Measurements from ENCODE around the gene GRIK3.

Gene GRIK3

DNA sequence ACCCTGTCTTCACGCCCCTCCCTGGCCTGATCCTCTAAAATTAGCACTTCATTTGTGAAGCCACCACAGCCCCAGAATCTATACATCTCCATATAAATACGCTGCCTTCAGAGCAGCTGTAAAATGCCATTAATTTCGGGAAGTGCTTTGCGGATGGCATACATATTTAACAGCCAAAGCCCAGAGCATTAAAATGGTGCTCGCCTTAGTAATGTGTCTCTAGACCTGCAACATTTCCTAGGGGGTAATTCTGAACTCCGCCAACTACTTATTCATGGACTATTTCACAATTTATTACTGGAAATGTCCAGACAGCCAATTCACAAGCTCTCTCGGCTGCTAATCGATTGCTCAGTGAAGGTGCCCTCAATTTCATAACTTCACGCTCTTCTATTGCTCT, 189.4 kb downstream of the GRIK3 start:
- Histone ChIP-seq H3K9ac (ENCODE audit: low read length in 5 of 5) (no peak overlapping the region), H3K27me3 (ENCODE audit: control insufficient read depth in 5 of 5, insufficient read depth in 4 of 5, low read length in 5 of 5) (peaks cover 4 to 48% (median 33%) of the 10 kb centered on the region in 5 donors), H3K36me3 (ENCODE audit: control insufficient read depth in 5 of 5, insufficient read depth in 5 of 5, low read length in 5 of 5) (no peaks in the 10 kb centered on the region), H3K9me3 (ENCODE audit: control insufficient read depth in 5 of 5, low read length in 5 of 5) (no peaks in the 10 kb centered on the region), H3K27ac (ENCODE audit: low read depth, low read length) (no peak overlapping the region), H3K4me1 (ENCODE audit: control insufficient read depth in 5 of 5, insufficient read depth in 5 of 5, low read length in 5 of 5) (no peaks in the 10 kb centered on the region), H3K4me3 (ENCODE audit: low read depth in 1 of 5, low read length in 5 of 5) (no peak overlapping the region)

DNA sequence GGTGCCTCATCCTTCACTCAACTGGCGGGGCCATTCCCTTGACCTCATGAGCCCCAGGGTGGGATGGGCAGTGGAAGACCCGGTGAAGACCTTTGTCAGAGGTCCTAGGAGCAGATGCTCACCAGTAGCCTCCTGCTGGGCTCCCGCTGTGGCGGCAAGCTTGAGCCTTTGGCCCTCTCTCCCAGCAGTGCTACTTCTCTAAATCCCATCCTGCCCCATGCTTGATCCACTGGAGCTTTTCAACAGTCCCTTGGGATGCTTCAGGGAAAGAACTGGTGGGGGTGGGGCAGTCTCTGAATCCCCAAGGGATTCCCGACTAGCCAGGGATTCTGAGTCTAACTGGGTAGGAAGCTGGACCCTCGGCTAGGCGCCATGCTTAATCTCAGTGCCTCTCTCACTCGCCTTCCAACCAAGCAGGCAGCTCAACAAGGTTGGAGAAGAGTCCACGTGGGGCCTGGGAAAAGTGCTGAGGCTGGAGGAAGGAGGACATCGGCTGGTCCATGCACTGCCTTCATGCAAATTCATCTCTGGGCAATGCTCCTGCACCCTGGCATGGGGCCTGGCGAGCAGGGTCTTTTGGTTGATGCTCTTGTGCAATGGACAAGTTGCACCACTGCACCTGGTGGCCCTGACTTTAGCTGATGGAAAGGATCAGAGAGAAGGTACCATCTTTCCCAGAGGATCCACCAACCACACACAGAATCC, 190.3 kb downstream of the GRIK3 start:
- no peak overlapping the region for H3K27ac ChIP-seq (ENCODE audit: low read depth, low read length)
- no peaks in the 10 kb centered on the region for H3K4me1 ChIP-seq (ENCODE audit: control insufficient read depth in 5 of 5, insufficient read depth in 5 of 5, low read length in 5 of 5)
- H3K36me3 ChIP-seq (ENCODE audit: control insufficient read depth in 5 of 5, insufficient read depth in 5 of 5, low read length in 5 of 5): no peaks in the 10 kb centered on the region
- no peak overlapping the region for H3K9ac ChIP-seq (ENCODE audit: low read length in 5 of 5)
- peaks cover 4 to 44% (median 30%) of the 10 kb centered on the region in 5 donors for H3K27me3 ChIP-seq (ENCODE audit: control insufficient read depth in 5 of 5, insufficient read depth in 4 of 5, low read length in 5 of 5)
- no peak overlapping the region for H3K4me3 ChIP-seq (ENCODE audit: low read depth in 1 of 5, low read length in 5 of 5)
- H3K9me3 ChIP-seq (ENCODE audit: control insufficient read depth in 5 of 5, low read length in 5 of 5): no peaks in the 10 kb centered on the region

DNA sequence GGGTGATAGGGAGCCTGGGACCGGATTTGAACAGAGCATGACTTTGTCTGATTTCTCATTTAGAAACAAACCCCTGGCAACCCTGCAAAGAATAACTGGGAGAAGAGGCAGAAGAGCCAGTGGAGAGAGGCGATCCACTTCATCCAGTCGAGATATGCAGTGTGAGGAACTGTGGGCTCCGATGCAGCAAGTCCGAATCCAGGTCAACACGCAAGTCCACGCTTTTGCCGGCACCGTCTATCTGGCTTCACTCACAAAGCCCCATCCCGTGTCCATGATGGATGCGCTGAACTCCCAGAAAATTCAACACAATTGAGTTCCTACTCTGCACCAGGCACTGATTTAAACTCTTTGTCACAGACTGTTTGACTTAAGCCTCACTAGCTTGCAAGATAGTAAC, 191.3 kb downstream of the GRIK3 start:
- no peak overlapping the region for H3K27ac ChIP-seq (ENCODE audit: low read depth, low read length)
- no peaks in the 10 kb centered on the region for H3K36me3 ChIP-seq (ENCODE audit: control insufficient read depth in 5 of 5, insufficient read depth in 5 of 5, low read length in 5 of 5)
- H3K9me3 ChIP-seq (ENCODE audit: control insufficient read depth in 5 of 5, low read length in 5 of 5): no peaks in the 10 kb centered on the region
- H3K4me3 ChIP-seq (ENCODE audit: low read depth in 1 of 5, low read length in 5 of 5): no peak overlapping the region
- no peaks in the 10 kb centered on the region for H3K4me1 ChIP-seq (ENCODE audit: control insufficient read depth in 5 of 5, insufficient read depth in 5 of 5, low read length in 5 of 5)
- H3K9ac ChIP-seq (ENCODE audit: low read length in 5 of 5): no peak overlapping the region
- H3K27me3 ChIP-seq (ENCODE audit: control insufficient read depth in 5 of 5, insufficient read depth in 4 of 5, low read length in 5 of 5): peaks cover 6 to 50% (median 35%) of the 10 kb centered on the region in 5 donors

DNA sequence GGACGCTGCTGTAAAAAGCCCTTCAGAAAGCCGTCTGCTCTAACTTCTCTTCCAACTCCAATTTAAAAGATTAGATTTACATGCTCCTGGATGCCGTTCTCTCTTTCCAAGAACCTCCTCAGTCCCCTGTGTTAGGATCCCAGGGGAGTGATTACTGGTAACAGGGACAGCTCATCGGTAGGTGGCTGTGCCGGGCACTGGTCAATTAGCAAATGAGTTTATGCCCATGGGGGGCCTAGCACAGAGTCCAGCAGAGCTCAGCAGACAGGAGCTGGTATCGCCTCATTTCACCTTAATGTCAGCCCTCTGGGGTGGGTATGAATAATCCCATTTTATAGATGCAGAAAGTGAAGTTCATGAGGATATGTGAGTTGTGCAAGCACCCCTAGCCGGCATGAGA, 191.9 kb downstream of the GRIK3 start:
- Histone ChIP-seq H3K9ac (ENCODE audit: low read length in 5 of 5) (no peak overlapping the region), H3K27me3 (ENCODE audit: control insufficient read depth in 5 of 5, insufficient read depth in 4 of 5, low read length in 5 of 5) (peaks cover 6 to 52% (median 35%) of the 10 kb centered on the region in 5 donors), H3K9me3 (ENCODE audit: control insufficient read depth in 5 of 5, low read length in 5 of 5) (no peaks in the 10 kb centered on the region), H3K36me3 (ENCODE audit: control insufficient read depth in 5 of 5, insufficient read depth in 5 of 5, low read length in 5 of 5) (no peaks in the 10 kb centered on the region), H3K4me1 (ENCODE audit: control insufficient read depth in 5 of 5, insufficient read depth in 5 of 5, low read length in 5 of 5) (no peaks in the 10 kb centered on the region), H3K27ac (ENCODE audit: low read depth, low read length) (no peak overlapping the region), H3K4me3 (ENCODE audit: low read depth in 1 of 5, low read length in 5 of 5) (no peak overlapping the region)

DNA sequence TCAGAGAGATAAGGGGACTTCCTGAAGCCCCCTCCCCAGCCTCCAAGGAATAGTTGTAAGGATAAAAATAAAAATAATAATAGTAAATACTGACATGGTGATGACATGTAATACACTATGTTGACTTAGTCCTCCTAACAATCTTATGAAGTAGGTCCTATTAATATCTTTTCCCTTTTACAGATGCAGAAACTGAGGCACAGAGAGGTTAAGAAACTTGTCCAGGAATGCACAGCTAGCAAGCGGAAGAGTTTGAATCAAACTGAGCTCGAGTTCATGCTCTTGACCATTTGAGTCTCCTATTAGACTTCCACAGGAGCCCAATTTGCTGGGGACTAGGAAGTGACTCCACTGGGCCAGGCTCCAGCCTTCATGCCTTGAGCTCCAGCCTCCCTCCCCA, 194.8 kb downstream of the GRIK3 start:
- no peak overlapping the region for H3K4me3 ChIP-seq (ENCODE audit: low read depth in 1 of 5, low read length in 5 of 5)
- H3K9ac ChIP-seq (ENCODE audit: low read length in 5 of 5): no peak overlapping the region
- H3K27me3 ChIP-seq (ENCODE audit: control insufficient read depth in 5 of 5, insufficient read depth in 4 of 5, low read length in 5 of 5): peaks cover 2 to 58% (median 47%) of the 10 kb centered on the region in 5 donors
- no peak overlapping the region for H3K27ac ChIP-seq (ENCODE audit: low read depth, low read length)
- no peaks in the 10 kb centered on the region for H3K4me1 ChIP-seq (ENCODE audit: control insufficient read depth in 5 of 5, insufficient read depth in 5 of 5, low read length in 5 of 5)
- H3K9me3 ChIP-seq (ENCODE audit: control insufficient read depth in 5 of 5, low read length in 5 of 5): no peaks in the 10 kb centered on the region
- H3K36me3 ChIP-seq (ENCODE audit: control insufficient read depth in 5 of 5, insufficient read depth in 5 of 5, low read length in 5 of 5): no peaks in the 10 kb centered on the region

DNA sequence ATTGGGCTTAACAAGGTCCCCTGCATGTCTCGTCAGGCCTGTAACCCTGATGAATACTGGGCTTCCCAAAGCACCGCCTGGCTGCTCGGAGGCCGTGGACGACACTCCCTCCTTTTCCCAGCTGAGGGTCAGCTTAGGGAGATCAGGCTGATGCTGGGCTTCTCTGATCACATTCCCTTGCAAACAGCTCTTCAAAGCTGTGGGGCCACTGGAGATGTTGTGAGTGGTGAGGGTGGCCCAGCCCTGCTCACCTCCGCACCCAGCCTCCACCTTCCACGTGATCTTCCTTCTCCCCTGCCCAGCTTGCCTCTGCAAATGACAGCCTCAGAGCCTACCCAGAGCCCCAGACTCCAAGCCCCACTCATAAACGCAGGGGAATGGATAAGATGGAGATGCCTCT, 195.4 kb downstream of the GRIK3 start:
- no peaks in the 10 kb centered on the region for H3K4me1 ChIP-seq (ENCODE audit: control insufficient read depth in 5 of 5, insufficient read depth in 5 of 5, low read length in 5 of 5)
- peaks cover 2 to 54% (median 44%) of the 10 kb centered on the region in 5 donors for H3K27me3 ChIP-seq (ENCODE audit: control insufficient read depth in 5 of 5, insufficient read depth in 4 of 5, low read length in 5 of 5)
- no peak overlapping the region for H3K4me3 ChIP-seq (ENCODE audit: low read depth in 1 of 5, low read length in 5 of 5)
- no peaks in the 10 kb centered on the region for H3K9me3 ChIP-seq (ENCODE audit: control insufficient read depth in 5 of 5, low read length in 5 of 5)
- no peaks in the 10 kb centered on the region for H3K36me3 ChIP-seq (ENCODE audit: control insufficient read depth in 5 of 5, insufficient read depth in 5 of 5, low read length in 5 of 5)
- no peak overlapping the region for H3K9ac ChIP-seq (ENCODE audit: low read length in 5 of 5)
- H3K27ac ChIP-seq (ENCODE audit: low read depth, low read length): no peak overlapping the region

DNA sequence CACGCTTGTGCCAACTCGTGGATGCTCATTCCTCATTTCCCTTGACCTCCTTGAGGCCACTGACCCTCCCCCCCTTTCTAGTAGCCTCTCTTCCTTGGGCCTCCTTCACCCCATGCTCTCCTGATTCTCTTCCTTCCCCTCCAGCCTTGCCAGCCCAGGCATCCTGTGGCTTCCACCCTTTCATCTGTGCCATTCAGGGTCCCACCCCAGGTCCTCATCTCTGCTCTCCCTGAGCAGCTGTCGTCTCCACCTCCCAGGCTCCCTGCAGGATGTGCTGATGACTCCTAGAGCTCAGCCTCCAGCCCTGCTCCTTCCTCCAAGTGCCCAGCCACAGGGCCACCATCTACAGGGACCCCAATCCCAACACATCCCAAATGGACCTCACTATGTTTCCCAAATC, 197.4 kb downstream of the GRIK3 start:
- H3K27ac ChIP-seq (ENCODE audit: low read depth, low read length): no peak overlapping the region
- no peak overlapping the region for H3K4me3 ChIP-seq (ENCODE audit: low read depth in 1 of 5, low read length in 5 of 5)
- H3K9ac ChIP-seq (ENCODE audit: low read length in 5 of 5): no peak overlapping the region
- H3K9me3 ChIP-seq (ENCODE audit: control insufficient read depth in 5 of 5, low read length in 5 of 5): no peaks in the 10 kb centered on the region
- H3K27me3 ChIP-seq (ENCODE audit: control insufficient read depth in 5 of 5, insufficient read depth in 4 of 5, low read length in 5 of 5): peaks cover 2 to 57% (median 49%) of the 10 kb centered on the region in 5 donors
- no peaks in the 10 kb centered on the region for H3K4me1 ChIP-seq (ENCODE audit: control insufficient read depth in 5 of 5, insufficient read depth in 5 of 5, low read length in 5 of 5)
- H3K36me3 ChIP-seq (ENCODE audit: control insufficient read depth in 5 of 5, insufficient read depth in 5 of 5, low read length in 5 of 5): no peaks in the 10 kb centered on the region

DNA sequence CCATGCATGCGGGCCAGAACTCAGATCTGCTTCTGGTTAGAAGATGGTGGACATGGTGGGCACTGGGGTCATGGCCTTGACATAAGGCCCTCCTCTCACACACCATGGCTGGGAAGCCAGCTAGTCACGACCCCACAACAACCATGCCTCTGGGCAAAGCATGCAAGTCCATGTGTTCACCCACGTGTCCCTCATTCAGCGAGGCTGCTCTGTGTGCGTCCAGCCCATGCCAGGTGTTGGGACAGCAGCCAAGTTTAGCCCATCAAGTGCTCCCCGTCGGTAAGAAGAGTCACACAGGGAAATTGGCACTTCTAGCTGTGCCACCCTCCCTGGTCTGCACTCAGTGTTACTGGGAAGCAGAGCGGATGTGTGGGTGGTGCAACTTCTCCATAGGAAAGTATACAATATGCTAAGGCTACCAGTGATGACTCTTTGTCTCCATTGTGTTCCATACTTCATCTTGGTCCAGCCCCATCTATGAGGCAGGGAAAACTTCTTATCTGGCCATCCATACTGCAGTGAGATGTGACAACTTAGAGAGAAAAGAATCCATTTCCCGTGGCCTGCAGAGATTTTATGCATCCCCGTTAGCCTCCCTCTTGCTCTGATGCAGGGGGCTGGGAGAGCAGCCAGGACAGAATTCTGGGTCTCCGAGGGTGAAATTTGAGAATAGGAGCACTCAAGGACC, 198.0 kb downstream of the GRIK3 start:
- H3K4me1 ChIP-seq (ENCODE audit: control insufficient read depth in 5 of 5, insufficient read depth in 5 of 5, low read length in 5 of 5): no peaks in the 10 kb centered on the region
- H3K4me3 ChIP-seq (ENCODE audit: low read depth in 1 of 5, low read length in 5 of 5): no peak overlapping the region
- no peaks in the 10 kb centered on the region for H3K36me3 ChIP-seq (ENCODE audit: control insufficient read depth in 5 of 5, insufficient read depth in 5 of 5, low read length in 5 of 5)
- no peaks in the 10 kb centered on the region for H3K9me3 ChIP-seq (ENCODE audit: control insufficient read depth in 5 of 5, low read length in 5 of 5)
- H3K27ac ChIP-seq (ENCODE audit: low read depth, low read length): no peak overlapping the region
- H3K9ac ChIP-seq (ENCODE audit: low read length in 5 of 5): no peak overlapping the region
- H3K27me3 ChIP-seq (ENCODE audit: control insufficient read depth in 5 of 5, insufficient read depth in 4 of 5, low read length in 5 of 5): peaks cover 2 to 51% (median 45%) of the 10 kb centered on the region in 5 donors

DNA sequence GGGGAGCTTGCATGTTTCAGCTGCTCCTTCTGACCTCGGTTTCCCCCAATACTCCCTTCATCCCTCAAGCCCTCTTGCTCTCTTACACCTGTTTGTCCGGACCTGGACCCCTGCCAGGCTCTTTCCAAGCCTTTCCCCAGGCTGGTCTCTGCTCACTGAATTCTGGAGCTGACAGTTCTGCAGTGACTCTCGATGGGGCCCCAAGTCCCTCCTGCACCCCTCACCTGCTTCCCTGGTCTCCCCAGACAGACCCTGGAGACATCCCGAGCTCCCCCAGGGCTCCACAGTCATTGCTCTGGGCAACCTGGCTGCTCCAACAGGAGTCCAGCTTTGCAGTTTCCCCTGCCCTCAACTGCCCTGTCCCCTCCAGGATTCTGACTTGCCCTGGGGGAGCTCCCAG, 198.6 kb downstream of the GRIK3 start:
- Histone ChIP-seq H3K9ac (ENCODE audit: low read length in 5 of 5) (no peak overlapping the region), H3K4me1 (ENCODE audit: control insufficient read depth in 5 of 5, insufficient read depth in 5 of 5, low read length in 5 of 5) (no peaks in the 10 kb centered on the region), H3K36me3 (ENCODE audit: control insufficient read depth in 5 of 5, insufficient read depth in 5 of 5, low read length in 5 of 5) (no peaks in the 10 kb centered on the region), H3K27me3 (ENCODE audit: control insufficient read depth in 5 of 5, insufficient read depth in 4 of 5, low read length in 5 of 5) (peaks cover 2 to 51% (median 47%) of the 10 kb centered on the region in 5 donors), H3K9me3 (ENCODE audit: control insufficient read depth in 5 of 5, low read length in 5 of 5) (no peaks in the 10 kb centered on the region), H3K27ac (ENCODE audit: low read depth, low read length) (no peak overlapping the region), H3K4me3 (ENCODE audit: low read depth in 1 of 5, low read length in 5 of 5) (no peak overlapping the region)

DNA sequence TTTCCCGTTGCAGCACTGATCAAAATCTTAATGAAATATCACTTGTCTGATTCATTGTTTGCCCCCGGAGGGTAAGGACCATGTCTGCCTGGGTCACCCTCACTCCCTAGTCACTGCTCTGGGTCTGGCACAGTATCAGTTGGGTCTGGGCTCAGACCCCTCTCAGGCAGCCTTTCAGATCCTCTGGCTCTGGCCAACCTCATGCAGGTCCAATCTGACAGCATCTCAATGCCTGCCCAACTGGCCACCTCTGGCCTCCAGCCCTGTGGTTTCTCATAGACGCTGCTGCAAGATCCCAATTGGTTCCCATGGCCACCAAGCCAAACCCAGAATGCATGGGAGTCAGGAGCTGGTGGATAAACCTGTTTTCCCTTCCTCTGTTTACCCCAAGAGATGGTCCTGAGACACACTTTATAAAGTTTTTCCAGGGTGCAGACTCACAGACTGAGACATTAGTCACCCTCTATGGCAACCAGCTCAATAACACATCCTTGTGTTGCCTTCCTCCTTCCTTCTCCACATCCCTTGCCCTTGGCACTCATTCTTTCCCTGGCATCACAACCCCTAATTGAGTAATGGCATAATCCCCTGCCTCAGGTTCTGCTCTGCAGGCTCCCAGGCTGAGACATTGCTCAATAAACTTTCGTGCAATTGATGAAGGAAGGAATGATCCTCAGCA, 199.2 kb downstream of the GRIK3 start:
- peaks cover 2 to 51% (median 46%) of the 10 kb centered on the region in 5 donors for H3K27me3 ChIP-seq (ENCODE audit: control insufficient read depth in 5 of 5, insufficient read depth in 4 of 5, low read length in 5 of 5)
- no peak overlapping the region for H3K4me3 ChIP-seq (ENCODE audit: low read depth in 1 of 5, low read length in 5 of 5)
- no peak overlapping the region for H3K9ac ChIP-seq (ENCODE audit: low read length in 5 of 5)

More for the DNA sequence above, 199.2 kb downstream of the GRIK3 start:
- Histone ChIP-seq H3K36me3 (ENCODE audit: control insufficient read depth in 5 of 5, insufficient read depth in 5 of 5, low read length in 5 of 5) (no peaks in the 10 kb centered on the region), H3K27ac (ENCODE audit: low read depth, low read length) (no peak overlapping the region), H3K9me3 (ENCODE audit: control insufficient read depth in 5 of 5, low read length in 5 of 5) (no peaks in the 10 kb centered on the region), H3K4me1 (ENCODE audit: control insufficient read depth in 5 of 5, insufficient read depth in 5 of 5, low read length in 5 of 5) (no peaks in the 10 kb centered on the region)
